Sigmoid colon (tissue), 7 donors: ENCODE data around the gene ANKRD31. TPM values are rescaled to one million over a fixed set of nuclear protein-coding genes. Genes with fewer than 3 reads are reported as not detected.
"Not testable (repeated sequence)": the region's sequence is repeated elsewhere in the genome, so short reads cannot be mapped to it uniquely, and the experiment has no call there.

Experiments used
- DNase-seq: peaks from one replicate; pipeline ENCODE4 v3.0.0-alpha.2; 2019
- H3K27ac ChIP-seq, 4 donors: fragments of 200-600 bp; sonication (generic); one replicate each; pipeline ENCODE4 v1.5.1; 2016 to 2019; ENCODE audit warnings: mild to moderate bottlenecking in 1 of 4
- H3K27me3 ChIP-seq, 3 donors: fragments of 200-600 bp; sonication (generic); one replicate each; pipeline ENCODE4 v1.5.1; 2019; ENCODE audit warnings: mild to moderate bottlenecking in 1 of 3
- H3K36me3 ChIP-seq, 4 donors: fragments of 200-600 bp; sonication (generic); one replicate each; pipeline ENCODE4 v1.5.1; 2016 to 2019
- H3K4me1 ChIP-seq, 4 donors: fragments of 200-600 bp; sonication (generic); one replicate each; pipeline ENCODE4 v1.5.1; 2017 to 2019
- H3K4me3 ChIP-seq, 4 donors: fragments of 200-600 bp; sonication (generic); one replicate each; pipeline ENCODE4 v1.5.1; 2017 to 2019; ENCODE audit warnings: mild to moderate bottlenecking in 2 of 4, moderate library complexity in 1 of 4
- H3K9me3 ChIP-seq, 4 donors: fragments of 200-600 bp in 3 of 4; sonication (generic) in 3 of 4; one replicate each; pipeline versions ENCODE4 v1.5.1 to v1.6.1; 2013 to 2019
- EP300 ChIP-seq, 4 donors: sonication (generic); formaldehyde crosslinking; IDR thresholded peaks; one replicate each; pipeline ENCODE4 v1.6.1; 2017; ENCODE audit warnings: antibody characterized with exemption in 4 of 4
- POLR2A ChIP-seq, 2 donors: fragments of 450-650 bp; IDR thresholded peaks; one replicate each; pipeline ENCODE4 v1.6.1; 2016; ENCODE audit warnings: antibody characterized with exemption in 2 of 2, mild to moderate bottlenecking in 2 of 2, moderate library complexity in 2 of 2
- POLR2AphosphoS5 ChIP-seq, 4 donors: sonication (generic); formaldehyde crosslinking; IDR thresholded peaks; one replicate each; pipeline ENCODE4 v1.6.1; 2017; ENCODE audit warnings: antibody characterized with exemption in 4 of 4
- WGBS, 2 donors: extraction: QIAGEN DNeasy Blood & Tissue Kit; methylation state at CpG; one replicate each; pipeline ENCODE4 v1.1.7; 2013; 5-methylcytosine and 5-hydroxymethylcytosine counted together
- intact Hi-C: fragments of 100-400 bp; cut with DNase I; formaldehyde crosslinking; loops from one replicate; pipeline ENCODE4 v1.15.1; 2023
- polyA plus RNA-seq, 3 donors: library from polyadenylated mRNA; stranded (reverse); fragments of 200-250 nt; gene quantifications; one replicate each; pipeline ENCODE4 v1.2.3, GENCODE V29; 2013
- total RNA-seq, 4 donors: library from RNA; depleted of rRNA; stranded (reverse); fragments of >200 nt; gene quantifications; one replicate each; pipeline ENCODE4 v1.1.0, GENCODE V29; 2016
- TF ChIP-seq, protein P1 (sequence below), 4 experiments: fragments of 450-650 bp in 3 of 4; fragments of 200-600 bp in 1 of 4; IDR thresholded peaks; one replicate each; pipeline ENCODE4 v1.5.1; 2016 to 2019; ENCODE audit warnings: antibody characterized with exemption in 4 of 4, mild to moderate bottlenecking in 3 of 4, moderate library complexity in 2 of 4
- donor health status: healthy with polysubstance abuse.
- donor health status: Bipolar disorder and iron deficiency.
- donor health status: healthy.

The ANKRD31 gene
- total and polyA plus RNA-seq, 7 donors = under 0.01 to 0.33 (median 0.15) TPM; not detected in 3

DNA sequence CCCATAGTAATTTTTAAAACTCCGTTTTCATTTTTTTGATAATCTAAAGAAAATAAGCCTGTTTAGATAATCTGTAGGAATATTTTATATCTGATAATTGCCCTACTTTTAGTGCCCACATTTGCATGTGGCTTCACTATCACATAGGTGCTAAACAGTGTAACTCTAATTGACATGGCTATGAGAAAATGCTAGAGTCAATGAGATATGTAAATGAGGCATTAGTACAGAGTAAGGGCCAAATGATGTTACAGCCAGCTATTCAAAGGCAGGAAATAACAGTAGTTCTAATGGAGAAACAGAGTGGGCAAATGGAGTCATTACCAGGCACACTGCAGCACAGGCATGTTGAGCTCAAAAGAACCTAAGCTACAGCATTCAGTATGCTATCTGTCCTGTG, 147.0 kb downstream of the ANKRD31 start:
- Histone ChIP-seq H3K4me3 (no peak overlapping the region), H3K9me3 (no peaks in the 10 kb centered on the region), H3K27me3 (no peaks in the 10 kb centered on the region), H3K4me1 (no peaks in the 10 kb centered on the region), H3K27ac (no peak overlapping the region), H3K36me3 (no peaks in the 10 kb centered on the region)
- DNase-seq = no peak
- TF ChIP-seq POLR2A (IDR thresholded peaks at IDR 0.05) (no peak), EP300 (IDR thresholded peaks at IDR 0.05) (no peak), POLR2AphosphoS5 (IDR thresholded peaks at IDR 0.05) (no peak)
- TF ChIP-seq, protein P1, sequence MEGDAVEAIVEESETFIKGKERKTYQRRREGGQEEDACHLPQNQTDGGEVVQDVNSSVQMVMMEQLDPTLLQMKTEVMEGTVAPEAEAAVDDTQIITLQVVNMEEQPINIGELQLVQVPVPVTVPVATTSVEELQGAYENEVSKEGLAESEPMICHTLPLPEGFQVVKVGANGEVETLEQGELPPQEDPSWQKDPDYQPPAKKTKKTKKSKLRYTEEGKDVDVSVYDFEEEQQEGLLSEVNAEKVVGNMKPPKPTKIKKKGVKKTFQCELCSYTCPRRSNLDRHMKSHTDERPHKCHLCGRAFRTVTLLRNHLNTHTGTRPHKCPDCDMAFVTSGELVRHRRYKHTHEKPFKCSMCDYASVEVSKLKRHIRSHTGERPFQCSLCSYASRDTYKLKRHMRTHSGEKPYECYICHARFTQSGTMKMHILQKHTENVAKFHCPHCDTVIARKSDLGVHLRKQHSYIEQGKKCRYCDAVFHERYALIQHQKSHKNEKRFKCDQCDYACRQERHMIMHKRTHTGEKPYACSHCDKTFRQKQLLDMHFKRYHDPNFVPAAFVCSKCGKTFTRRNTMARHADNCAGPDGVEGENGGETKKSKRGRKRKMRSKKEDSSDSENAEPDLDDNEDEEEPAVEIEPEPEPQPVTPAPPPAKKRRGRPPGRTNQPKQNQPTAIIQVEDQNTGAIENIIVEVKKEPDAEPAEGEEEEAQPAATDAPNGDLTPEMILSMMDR (IDR thresholded peaks at IDR 0.05) = no peak
- intact Hi-C loops = no loop called here
- WGBS, 2 donors = 76 to 85% methylated on average over 1 of the region's 1 CpG

DNA sequence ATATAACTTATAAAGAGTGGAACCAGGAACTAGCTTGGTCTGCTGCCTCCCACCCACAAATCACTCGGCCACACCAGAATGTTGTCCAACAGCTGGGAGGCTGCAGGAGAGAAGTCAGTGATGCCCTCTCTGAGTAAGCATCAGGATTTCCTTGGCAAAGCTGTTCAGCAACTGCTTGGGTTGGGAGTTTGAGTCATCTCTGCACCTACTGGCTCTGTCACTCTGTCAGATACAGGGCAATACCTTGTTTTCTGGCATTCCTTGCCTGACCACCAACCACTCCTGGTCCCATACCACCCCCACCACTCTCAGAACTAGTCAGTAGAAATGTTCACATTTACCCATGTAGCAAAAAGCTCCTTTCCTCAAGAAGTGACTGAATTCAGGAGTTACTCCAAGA, 147.5 kb downstream of the ANKRD31 start:
- Histone ChIP-seq H3K4me3 (no peak overlapping the region), H3K27ac (no peak overlapping the region), H3K4me1 (no peaks in the 10 kb centered on the region), H3K9me3 (no peaks in the 10 kb centered on the region), H3K36me3 (no peaks in the 10 kb centered on the region), H3K27me3 (no peaks in the 10 kb centered on the region)
- no peak for DNase-seq
- WGBS, 2 donors = 82 to 93% methylated on average over 1 of the region's 1 CpG
- TF ChIP-seq EP300 (IDR thresholded peaks at IDR 0.05) (no peak), POLR2AphosphoS5 (IDR thresholded peaks at IDR 0.05) (no peak)
- intact Hi-C loops = no loop called here

DNA sequence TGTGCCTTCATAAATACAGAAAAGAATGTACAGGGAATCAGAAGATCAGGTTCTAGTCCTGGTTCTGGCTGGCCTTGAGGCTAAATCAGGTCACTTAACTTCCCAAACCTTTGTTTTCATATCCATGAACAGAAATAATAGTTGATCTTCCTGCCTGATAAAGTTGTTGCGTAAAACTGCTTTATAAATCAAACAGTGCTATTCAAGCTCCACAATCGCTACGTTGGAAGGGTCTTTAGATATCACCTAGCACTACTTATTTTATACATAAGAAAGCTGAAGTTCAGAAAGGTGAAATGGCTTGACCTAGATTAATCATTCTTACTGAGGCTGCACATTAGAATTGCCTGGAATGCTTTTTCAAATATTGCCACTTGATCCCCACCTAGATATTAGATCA, 148.0 kb downstream of the ANKRD31 start:
- 92 to 93% methylated on average over 3 of the region's 3 CpGs for WGBS, 2 donors
- no peaks in the 10 kb centered on the region for H3K9me3 ChIP-seq
- H3K36me3 ChIP-seq = no peaks in the 10 kb centered on the region
- no peak overlapping the region for H3K27ac ChIP-seq
- no peak for TF ChIP-seq POLR2A (IDR thresholded peaks at IDR 0.05)
- TF ChIP-seq POLR2AphosphoS5 (IDR thresholded peaks at IDR 0.05) = no peak
- no peak for TF ChIP-seq EP300 (IDR thresholded peaks at IDR 0.05)
- TF ChIP-seq, protein P1 (IDR thresholded peaks at IDR 0.05) = no peak
- no peaks in the 10 kb centered on the region for H3K27me3 ChIP-seq
- intact Hi-C loops = no loop called here
- DNase-seq = no peak
- H3K4me1 ChIP-seq = no peaks in the 10 kb centered on the region
- no peak overlapping the region for H3K4me3 ChIP-seq

DNA sequence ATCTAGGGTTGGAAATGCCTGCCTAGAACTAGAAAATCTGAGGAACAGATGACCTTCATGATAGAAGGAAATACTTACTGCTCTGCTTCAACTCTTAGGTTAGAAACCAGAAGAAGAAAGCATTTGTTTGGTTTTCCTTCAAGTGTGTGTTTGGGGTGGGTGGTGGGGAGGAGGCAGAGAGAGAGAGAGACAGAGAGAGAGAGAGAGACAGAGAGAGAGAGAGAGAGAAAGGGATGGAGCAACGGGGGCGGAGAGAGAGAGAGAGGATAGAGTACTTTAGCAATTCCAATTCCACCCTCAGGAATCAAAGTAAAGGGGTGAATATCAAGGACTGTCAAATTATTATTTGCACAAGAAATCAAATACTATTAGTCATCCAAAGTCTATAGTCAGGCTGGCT, 155.2 kb downstream of the ANKRD31 start:
- Histone ChIP-seq H3K27me3 (no peaks in the 10 kb centered on the region), H3K4me3 (no peak overlapping the region), H3K27ac (no peak overlapping the region), H3K4me1 (no peaks in the 10 kb centered on the region), H3K36me3 (no peaks in the 10 kb centered on the region), H3K9me3 (no peaks in the 10 kb centered on the region)
- WGBS, 2 donors = 81 to 88% methylated on average over 2 of the region's 2 CpGs
- TF ChIP-seq, protein P1 (IDR thresholded peaks at IDR 0.05) = no peak
- no peak for TF ChIP-seq POLR2AphosphoS5 (IDR thresholded peaks at IDR 0.05)
- no peak for TF ChIP-seq EP300 (IDR thresholded peaks at IDR 0.05)
- no peak for TF ChIP-seq POLR2A (IDR thresholded peaks at IDR 0.05)
- intact Hi-C loops = no loop called here
- DNase-seq = no peak

DNA sequence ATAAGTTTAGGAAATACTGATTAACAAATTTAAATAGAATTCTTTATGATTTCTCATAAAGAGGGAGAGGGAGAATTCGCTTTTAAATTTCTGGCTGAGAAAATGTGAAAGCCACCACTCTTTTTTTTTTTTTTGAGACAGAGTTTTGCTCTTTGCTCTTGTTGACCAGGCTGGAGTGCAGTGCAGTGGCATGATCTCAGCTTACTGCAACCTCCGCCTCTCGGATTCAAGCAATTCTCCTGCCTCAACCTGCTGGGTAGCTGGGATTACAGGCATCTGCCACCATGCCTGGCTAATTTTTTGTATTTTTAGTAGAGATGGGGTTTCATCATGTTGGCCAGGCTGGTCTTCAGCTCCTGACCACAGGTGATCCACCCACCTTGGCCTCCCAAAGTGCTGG, 157.3 kb downstream of the ANKRD31 start:
- H3K4me3 ChIP-seq, H3K9me3 ChIP-seq, H3K36me3 ChIP-seq, H3K4me1 ChIP-seq, DNase-seq, H3K27ac ChIP-seq, H3K27me3 ChIP-seq, intact Hi-C loops: not testable (repeated sequence)
- WGBS, 2 donors = 90 to 92% methylated on average over 3 of the region's 3 CpGs

DNA sequence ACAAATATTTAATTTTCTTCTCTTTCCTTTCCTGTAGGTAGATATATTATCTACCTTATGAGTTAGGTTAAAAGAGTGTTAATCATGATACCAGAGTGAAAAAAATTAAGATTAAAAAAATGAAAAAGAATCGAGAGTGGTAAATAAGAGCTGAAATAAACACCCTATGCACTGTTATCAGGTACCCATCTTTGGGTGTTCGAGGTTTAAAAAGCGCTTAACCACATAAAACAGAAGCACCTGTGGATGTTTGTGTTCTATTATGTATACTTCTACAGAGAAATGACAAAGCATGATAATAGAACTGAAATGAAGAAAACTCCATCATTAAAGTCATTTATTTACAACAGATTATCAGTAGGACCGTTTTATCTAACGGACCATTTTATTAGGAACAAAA, 158.7 kb downstream of the ANKRD31 start:
- H3K4me3 ChIP-seq = no peak overlapping the region
- no peaks in the 10 kb centered on the region for H3K4me1 ChIP-seq
- TF ChIP-seq, protein P1 (IDR thresholded peaks at IDR 0.05) = no peak
- TF ChIP-seq EP300 (IDR thresholded peaks at IDR 0.05) (no peak), POLR2A (IDR thresholded peaks at IDR 0.05) (no peak), POLR2AphosphoS5 (IDR thresholded peaks at IDR 0.05) (no peak)
- 78 to 81% methylated on average over 5 of the region's 5 CpGs for WGBS, 2 donors
- intact Hi-C loops = no loop called here
- DNase-seq = no peak
- no peaks in the 10 kb centered on the region for H3K36me3 ChIP-seq
- H3K9me3 ChIP-seq = no peaks in the 10 kb centered on the region
- H3K27ac ChIP-seq = no peak overlapping the region
- H3K27me3 ChIP-seq = no peaks in the 10 kb centered on the region
